Naive B cell (primary cell): ENCODE measurements around the gene CMSS1. TPM values are rescaled to one million over a fixed set of nuclear protein-coding genes. Genes with fewer than 3 reads are reported as not detected.

Source experiments
- ATAC-seq, 2 donors: fragments of 150-1000 bp; cut with Tn5 transposase; 2 replicates each; pipeline ENCODE4 v1.10.0; 2021; ENCODE audit warnings: low read depth in 2 of 2, mild to moderate bottlenecking in 2 of 2, moderate library complexity in 2 of 2
- DNase-seq: peaks from one replicate; pipeline ENCODE4 v3.0.0; 2022
- H3K27ac Mint-ChIP-seq, 6 donors: one replicate each; pipeline ENCODE4 v1.8.0; 2020 to 2022; ENCODE audit warnings: mild to moderate bottlenecking in 6 of 6, mixed read lengths in 6 of 6, moderate library complexity in 5 of 6, inconsistent platforms in 2 of 6
- H3K27me3 Mint-ChIP-seq, 3 donors: one replicate each; pipeline ENCODE4 v1.8.0; 2021 to 2022; ENCODE audit warnings: mixed read lengths in 3 of 3, mild to moderate bottlenecking in 1 of 3
- H3K36me3 Mint-ChIP-seq, 2 donors: one replicate each; pipeline ENCODE4 v1.8.0; 2020 to 2022; ENCODE audit warnings: mixed read lengths in 2 of 2, inconsistent platforms in 1 of 2, mild to moderate bottlenecking in 1 of 2
- H3K4me1 Mint-ChIP-seq, 3 donors: one replicate each; pipeline ENCODE4 v1.8.0; 2020 to 2022; ENCODE audit warnings: mixed read lengths in 3 of 3, inconsistent platforms in 1 of 3, mild to moderate bottlenecking in 1 of 3, moderate library complexity in 1 of 3
- H3K4me3 Mint-ChIP-seq, 8 donors: one replicate each; pipeline ENCODE4 v1.8.0; 2020 to 2022; ENCODE audit warnings: mild to moderate bottlenecking in 8 of 8, mixed read lengths in 8 of 8, moderate library complexity in 8 of 8, inconsistent platforms in 2 of 8
- H3K9me3 Mint-ChIP-seq, 7 donors: one replicate each; pipeline ENCODE4 v1.8.0; 2020 to 2022; ENCODE audit warnings: mixed read lengths in 7 of 7, mild to moderate bottlenecking in 5 of 7, inconsistent platforms in 2 of 7, moderate library complexity in 1 of 7
- polyA plus RNA-seq, 6 donors: library from polyadenylated mRNA; unstranded; fragments of 300-500 nt; fragmentation: Illumina TruSeq; gene quantifications; one replicate each; pipeline ENCODE4 v1.2.3, GENCODE V29; 2021; ENCODE audit warnings: low read depth in 6 of 6

Gene CMSS1
- polyA plus RNA-seq, 6 donors from 2014 or later: 18.6 to 80.3 (median 26.7) TPM

DNA sequence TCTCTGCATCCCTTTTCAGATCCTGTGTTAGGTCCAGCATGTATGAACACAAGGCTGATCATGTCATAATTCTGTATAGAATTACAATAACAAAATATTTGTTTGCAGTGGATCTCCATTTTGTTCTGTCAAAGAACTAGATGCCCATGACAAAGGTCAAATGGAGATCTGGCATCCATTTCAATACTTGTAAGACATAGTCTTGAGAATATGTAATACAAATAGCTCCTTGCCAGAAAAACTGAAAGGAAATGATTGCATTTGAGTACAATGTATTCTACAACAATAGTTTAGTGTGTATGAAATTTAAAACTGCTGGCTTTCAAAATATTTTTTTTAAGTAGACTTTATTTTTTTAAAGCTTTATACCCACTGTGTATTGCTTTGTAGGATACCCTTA lies 101.1 kb downstream of the CMSS1 start:
- DNase-seq (no peak), ATAC-seq (no peak)

GRCh38 chr3:99919694-99920093 lies 102.0 kb downstream of the CMSS1 start:
- Mint-ChIP-seq H3K4me1 (peaks cover 10 to 18% (median 16%) of the 10 kb centered on the region in 3 donors), H3K27me3 (no peaks in the 10 kb centered on the region), H3K9me3 (peaks cover 0 to 7% (median 0%) of the 10 kb centered on the region in 7 donors), H3K36me3 (peaks cover 9 to 12% of the 10 kb centered on the region in 2 donors), H3K27ac (no peak overlapping the region), H3K4me3 (no peak overlapping the region)
- no peak for DNase-seq
- ATAC-seq: no peak

More for the DNA sequence above, 101.1 kb downstream of the CMSS1 start:
- Mint-ChIP-seq H3K9me3 (peaks cover 0 to 6% (median 0%) of the 10 kb centered on the region in 7 donors), H3K27me3 (no peaks in the 10 kb centered on the region), H3K4me1 (peaks cover 10 to 19% (median 18%) of the 10 kb centered on the region in 3 donors), H3K36me3 (peaks cover 7 to 9% of the 10 kb centered on the region in 2 donors), H3K27ac (peak overlapping the region in 1 of 6 donors; percentile 43), H3K4me3 (no peak overlapping the region)

- peak overlapping the region in 1 of 8 donors; percentile 25 for H3K4me3 Mint-ChIP-seq
- no peaks in the 10 kb centered on the region for H3K27me3 Mint-ChIP-seq
- ATAC-seq: peak; percentile 34 to 56
- peaks cover 10 to 18% (median 16%) of the 10 kb centered on the region in 3 donors for H3K4me1 Mint-ChIP-seq
- H3K9me3 Mint-ChIP-seq: peaks cover 0 to 7% (median 0%) of the 10 kb centered on the region in 7 donors
- peaks cover 9 to 12% of the 10 kb centered on the region in 2 donors for H3K36me3 Mint-ChIP-seq
- no peak for DNase-seq
- H3K27ac Mint-ChIP-seq: peak overlapping the region in 3 of 6 donors; percentile 26 to 42 (median 34)
Measured at GRCh38 chr3:99920481-99921376, 103.1 kb downstream of the CMSS1 start.

GRCh38 chr3:99921377-99921695 lies 103.7 kb downstream of the CMSS1 start:
- H3K27me3 Mint-ChIP-seq: no peaks in the 10 kb centered on the region
- H3K36me3 Mint-ChIP-seq: peaks cover 9 to 12% of the 10 kb centered on the region in 2 donors
- DNase-seq (no peak), ATAC-seq (no peak)
- H3K9me3 Mint-ChIP-seq: peaks cover 0 to 7% (median 0%) of the 10 kb centered on the region in 7 donors
- peak overlapping the region in 1 of 8 donors; percentile 25 for H3K4me3 Mint-ChIP-seq
- peak overlapping the region in 2 of 6 donors; percentile 26 to 42 for H3K27ac Mint-ChIP-seq
- H3K4me1 Mint-ChIP-seq: peaks cover 10 to 18% (median 16%) of the 10 kb centered on the region in 3 donors

- no peak for ATAC-seq
- Mint-ChIP-seq H3K4me1 (peaks cover 10 to 18% (median 16%) of the 10 kb centered on the region in 3 donors), H3K9me3 (peaks cover 0 to 7% (median 0%) of the 10 kb centered on the region in 7 donors), H3K36me3 (peaks cover 9 to 12% of the 10 kb centered on the region in 2 donors), H3K4me3 (no peak overlapping the region), H3K27ac (no peak overlapping the region), H3K27me3 (no peaks in the 10 kb centered on the region)
- no peak for DNase-seq
Measured at GRCh38 chr3:99921986-99922385, 104.3 kb downstream of the CMSS1 start.

DNA sequence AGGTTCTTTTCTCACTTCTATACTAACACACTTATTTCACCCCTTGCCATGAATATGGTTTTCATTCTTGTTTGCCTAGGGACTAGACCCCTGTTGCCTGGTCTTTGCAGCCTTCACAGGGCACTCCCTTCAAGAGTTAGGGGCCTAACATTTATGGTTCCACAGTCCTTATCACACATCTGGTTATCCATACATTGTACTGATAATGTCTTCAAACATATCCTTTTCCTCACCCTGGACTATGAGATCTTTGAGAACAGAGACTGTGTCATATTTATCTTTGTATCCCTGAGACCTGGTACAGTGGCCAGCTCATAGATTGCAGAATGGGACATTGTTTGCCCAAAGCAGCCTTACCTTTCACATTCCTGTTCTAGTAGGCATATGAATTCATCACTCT lies 106.2 kb downstream of the CMSS1 start:
- Mint-ChIP-seq H3K9me3 (peaks cover 0 to 7% (median 0%) of the 10 kb centered on the region in 7 donors), H3K4me3 (no peak overlapping the region), H3K27me3 (no peaks in the 10 kb centered on the region), H3K36me3 (peaks cover 9 to 12% of the 10 kb centered on the region in 2 donors), H3K4me1 (peaks cover 13 to 18% (median 16%) of the 10 kb centered on the region in 3 donors), H3K27ac (no peak overlapping the region)
- DNase-seq: no peak
- ATAC-seq: no peak

DNA sequence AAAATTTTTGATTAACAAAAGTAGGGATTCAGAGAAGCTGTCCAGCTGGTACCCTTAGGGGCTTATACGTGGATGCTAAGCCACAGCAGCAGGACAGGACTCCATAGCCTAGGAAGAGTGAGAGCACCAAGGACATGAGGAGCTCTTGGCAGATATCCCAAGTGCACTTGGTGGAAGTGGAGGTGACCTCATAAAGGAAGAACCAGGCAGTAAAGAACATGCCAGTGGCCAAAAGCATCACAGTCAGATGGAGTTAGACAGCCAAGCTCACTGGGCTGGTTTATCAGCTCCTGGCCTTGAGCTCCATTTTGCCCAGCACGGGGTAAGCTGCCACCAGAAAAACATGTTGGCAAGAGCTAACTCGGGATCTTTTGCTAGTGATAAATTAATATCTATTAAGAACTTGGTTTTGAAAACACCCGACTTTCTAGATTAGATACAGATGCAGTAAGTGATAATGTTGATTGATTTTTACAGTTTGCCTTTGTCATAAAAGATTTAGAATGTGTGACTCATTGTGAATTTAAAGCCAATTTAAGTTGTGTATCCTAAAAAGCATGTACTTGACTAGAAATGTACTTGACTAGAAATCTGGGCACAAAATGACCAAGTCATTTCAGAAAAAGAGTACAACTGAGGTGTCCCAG lies 108.0 kb downstream of the CMSS1 start:
- peaks cover 12 to 16% (median 15%) of the 10 kb centered on the region in 3 donors for H3K4me1 Mint-ChIP-seq
- H3K4me3 Mint-ChIP-seq: no peak overlapping the region
- peaks cover 0 to 7% (median 0%) of the 10 kb centered on the region in 7 donors for H3K9me3 Mint-ChIP-seq
- H3K36me3 Mint-ChIP-seq: peaks cover 9 to 12% of the 10 kb centered on the region in 2 donors
- no peak for ATAC-seq
- no peaks in the 10 kb centered on the region for H3K27me3 Mint-ChIP-seq
- DNase-seq: no peak
- H3K27ac Mint-ChIP-seq: no peak overlapping the region

GRCh38 chr3:99927671-99928457 lies 110.2 kb downstream of the CMSS1 start:
- DNase-seq: no peak
- H3K27me3 Mint-ChIP-seq: no peaks in the 10 kb centered on the region
- H3K4me1 Mint-ChIP-seq: peaks cover 3 to 10% (median 8%) of the 10 kb centered on the region in 3 donors
- H3K4me3 Mint-ChIP-seq: no peak overlapping the region
- H3K27ac Mint-ChIP-seq: no peak overlapping the region
- no peak for ATAC-seq
- H3K9me3 Mint-ChIP-seq: peaks cover 0 to 7% (median 0%) of the 10 kb centered on the region in 7 donors
- peaks cover 8 to 12% of the 10 kb centered on the region in 2 donors for H3K36me3 Mint-ChIP-seq

DNA sequence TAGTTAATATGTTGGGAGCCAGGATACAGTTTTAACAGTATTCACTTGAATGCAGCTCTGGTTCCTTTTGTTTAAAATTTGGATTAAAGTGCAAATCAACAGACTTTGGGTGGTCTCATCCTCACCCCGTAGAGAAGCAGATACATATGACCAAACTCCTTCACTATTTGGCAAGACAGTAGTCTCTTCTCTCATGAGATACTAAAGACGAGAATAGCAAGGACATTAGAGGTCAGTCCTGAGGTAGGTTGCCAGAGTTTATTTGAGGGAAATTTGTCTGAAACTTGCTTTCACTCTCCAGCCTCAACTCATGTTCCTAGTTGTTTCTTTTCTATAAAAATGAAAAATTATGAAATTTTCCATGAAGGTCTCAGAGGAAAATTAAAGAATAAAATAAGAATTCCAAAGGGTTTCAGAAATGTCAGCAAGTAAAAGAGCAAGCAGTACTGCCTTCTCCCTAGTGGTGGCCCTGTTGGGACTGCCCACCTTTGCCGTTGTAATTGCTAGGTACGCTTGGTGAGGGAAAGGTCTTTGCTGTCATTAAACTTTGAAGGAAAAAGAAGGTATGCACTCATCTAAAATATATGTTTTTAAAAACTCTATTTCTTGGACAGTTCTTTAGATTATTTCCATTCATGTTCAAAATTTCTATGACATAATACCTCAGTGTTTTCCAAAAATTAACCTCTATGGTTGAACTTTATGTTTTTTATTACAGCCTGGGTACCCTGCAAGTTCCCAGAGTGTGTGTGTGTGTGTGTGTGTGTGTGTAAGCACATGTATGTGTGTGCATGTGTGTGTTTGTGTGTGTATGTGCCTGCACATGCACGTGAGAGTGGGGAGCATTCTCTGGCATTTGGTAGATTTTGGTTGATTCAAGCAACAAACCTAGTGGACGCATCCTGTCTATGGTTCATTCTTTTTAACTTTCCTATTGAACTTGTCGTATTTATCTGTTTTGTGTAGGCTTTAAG lies 111.4 kb downstream of the CMSS1 start:
- DNase-seq: no peak
- H3K4me1 Mint-ChIP-seq: peaks cover 0 to 3% (median 0%) of the 10 kb centered on the region in 3 donors
- no peaks in the 10 kb centered on the region for H3K27me3 Mint-ChIP-seq
- no peak for ATAC-seq
- H3K27ac Mint-ChIP-seq: no peak overlapping the region
- no peak overlapping the region for H3K4me3 Mint-ChIP-seq
- peaks cover 0 to 2% of the 10 kb centered on the region in 2 donors for H3K36me3 Mint-ChIP-seq
- H3K9me3 Mint-ChIP-seq: no peaks in the 10 kb centered on the region

GRCh38 chr3:99929745-99930139 lies 112.1 kb downstream of the CMSS1 start:
- no peak for ATAC-seq
- no peak overlapping the region for H3K27ac Mint-ChIP-seq
- peaks cover 0 to 3% (median 0%) of the 10 kb centered on the region in 3 donors for H3K4me1 Mint-ChIP-seq
- no peak for DNase-seq
- H3K9me3 Mint-ChIP-seq: no peaks in the 10 kb centered on the region
- H3K27me3 Mint-ChIP-seq: no peaks in the 10 kb centered on the region
- no peak overlapping the region for H3K4me3 Mint-ChIP-seq
- no peaks in the 10 kb centered on the region for H3K36me3 Mint-ChIP-seq

GRCh38 chr3:99931059-99931458 lies 113.4 kb downstream of the CMSS1 start:
- H3K4me3 Mint-ChIP-seq: no peak overlapping the region
- ATAC-seq: no peak
- H3K27me3 Mint-ChIP-seq: no peaks in the 10 kb centered on the region
- H3K36me3 Mint-ChIP-seq: no peaks in the 10 kb centered on the region
- H3K27ac Mint-ChIP-seq: peak overlapping the region in 1 of 6 donors; percentile 6
- peaks cover 0 to 3% (median 0%) of the 10 kb centered on the region in 3 donors for H3K4me1 Mint-ChIP-seq
- H3K9me3 Mint-ChIP-seq: no peaks in the 10 kb centered on the region
- no peak for DNase-seq
